ENCODE data around the gene GPN1. TPM values are rescaled to one million over a fixed set of nuclear protein-coding genes. Genes with fewer than 3 reads are reported as not detected.

Gene GPN1
- total RNA-seq, 1 experiment from 2014 or later: 48.5 TPM

DNA sequence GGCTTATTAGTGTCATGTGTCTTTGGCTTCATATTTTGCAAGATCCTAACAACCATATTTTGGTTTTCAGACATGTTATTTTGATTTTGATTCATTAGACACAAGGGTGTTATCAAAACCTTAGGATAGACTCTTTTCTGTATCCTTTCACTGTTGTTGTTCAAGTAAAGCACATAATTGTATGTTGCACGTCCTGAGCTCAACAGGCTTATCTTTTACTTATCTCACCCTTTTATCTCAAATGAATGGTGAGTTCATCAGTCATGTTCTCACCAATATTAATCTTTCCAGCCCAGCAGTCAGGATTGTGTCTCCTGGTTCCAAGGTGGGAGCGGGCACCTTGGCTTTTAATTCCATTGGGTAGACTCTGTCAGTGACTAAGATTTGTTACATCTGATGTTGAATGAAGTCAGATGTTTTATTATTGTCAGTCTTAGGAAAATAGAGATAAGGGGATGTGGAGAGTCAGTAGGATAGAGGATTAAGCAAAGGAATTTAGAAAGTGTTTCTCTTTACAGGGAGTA lies 11.9 kb downstream of the GPN1 start:
- H3K18ac ChIP-seq (ENCODE audit: insufficient read length, low read depth, low read length): no peak overlapping the region
- H3K9me3 ChIP-seq (ENCODE audit: control insufficient read depth, low read depth, low read length): no peaks in the 10 kb centered on the region
- H3K4me1 ChIP-seq (ENCODE audit: insufficient read depth, low read length): no peaks in the 10 kb centered on the region
- no peak overlapping the region for H2BK5ac ChIP-seq (ENCODE audit: insufficient read length, low read length)
- no peak overlapping the region for H3K27ac ChIP-seq (ENCODE audit: insufficient read length, low read depth, low read length)
- no peaks in the 10 kb centered on the region for H3K9me3 Mint-ChIP-seq
- H2BK20ac ChIP-seq (ENCODE audit: low read depth, low read length, poor library complexity, severe bottlenecking): no peak overlapping the region
- no peak overlapping the region for H3K4ac ChIP-seq (ENCODE audit: low read depth, low read length)
- H3K27ac Mint-ChIP-seq: no peak overlapping the region
- H3K4me1 Mint-ChIP-seq: no peaks in the 10 kb centered on the region
- no peak overlapping the region for H2AK5ac ChIP-seq (ENCODE audit: insufficient read length, low read length)
- H3K27me3 Mint-ChIP-seq (ENCODE audit: low read depth): no peaks in the 10 kb centered on the region
- H3K56ac ChIP-seq (ENCODE audit: insufficient read length, low read depth, low read length): no peak overlapping the region
- no peak overlapping the region for H2AFZ ChIP-seq (ENCODE audit: low read length)
- no peaks in the 10 kb centered on the region for H3K79me1 ChIP-seq (ENCODE audit: insufficient read depth, low read depth, low read length, poor library complexity, severe bottlenecking)
- WGBS (ENCODE audit: extremely low coverage, insufficient read length, low lambda C conversion rate): no CpG with 5 or more reads among the region's 2 CpGs
- H3K79me2 ChIP-seq (ENCODE audit: insufficient read depth, low read length): no peaks in the 10 kb centered on the region
- no peak overlapping the region for H2BK12ac ChIP-seq (ENCODE audit: insufficient read length, low read depth, low read length)
- H3K23ac ChIP-seq (ENCODE audit: insufficient read length, low read depth, low read length): no peak overlapping the region
- H3K27me3 ChIP-seq (ENCODE audit: insufficient read depth, low read length): no peaks in the 10 kb centered on the region
- TF ChIP-seq, protein P1, sequence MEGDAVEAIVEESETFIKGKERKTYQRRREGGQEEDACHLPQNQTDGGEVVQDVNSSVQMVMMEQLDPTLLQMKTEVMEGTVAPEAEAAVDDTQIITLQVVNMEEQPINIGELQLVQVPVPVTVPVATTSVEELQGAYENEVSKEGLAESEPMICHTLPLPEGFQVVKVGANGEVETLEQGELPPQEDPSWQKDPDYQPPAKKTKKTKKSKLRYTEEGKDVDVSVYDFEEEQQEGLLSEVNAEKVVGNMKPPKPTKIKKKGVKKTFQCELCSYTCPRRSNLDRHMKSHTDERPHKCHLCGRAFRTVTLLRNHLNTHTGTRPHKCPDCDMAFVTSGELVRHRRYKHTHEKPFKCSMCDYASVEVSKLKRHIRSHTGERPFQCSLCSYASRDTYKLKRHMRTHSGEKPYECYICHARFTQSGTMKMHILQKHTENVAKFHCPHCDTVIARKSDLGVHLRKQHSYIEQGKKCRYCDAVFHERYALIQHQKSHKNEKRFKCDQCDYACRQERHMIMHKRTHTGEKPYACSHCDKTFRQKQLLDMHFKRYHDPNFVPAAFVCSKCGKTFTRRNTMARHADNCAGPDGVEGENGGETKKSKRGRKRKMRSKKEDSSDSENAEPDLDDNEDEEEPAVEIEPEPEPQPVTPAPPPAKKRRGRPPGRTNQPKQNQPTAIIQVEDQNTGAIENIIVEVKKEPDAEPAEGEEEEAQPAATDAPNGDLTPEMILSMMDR (conservative IDR thresholded peaks at IDR 0.05): no peak
- H3K14ac ChIP-seq (ENCODE audit: insufficient read depth, low read length): no peak overlapping the region
- H2BK15ac ChIP-seq (ENCODE audit: low read depth, low read length): no peak overlapping the region
- H4K8ac ChIP-seq (replicated peaks; ENCODE audit: insufficient read length, low read depth, low read length): no peak overlapping the region
- no peak overlapping the region for H4K5ac ChIP-seq (ENCODE audit: insufficient read length, low read depth, low read length)
- no peak overlapping the region for H3K9ac ChIP-seq (ENCODE audit: extremely low read depth, insufficient read length, low read length)
- H2BK120ac ChIP-seq (ENCODE audit: low read depth, low read length, poor library complexity, severe bottlenecking): no peak overlapping the region
- no peak overlapping the region for H4K91ac ChIP-seq (ENCODE audit: insufficient read length, low read depth, low read length)
- DNase-seq: no peak
- H4K20me1 ChIP-seq (ENCODE audit: control insufficient read depth, insufficient read depth, insufficient read length): no peaks in the 10 kb centered on the region
- no peak overlapping the region for H3T11ph ChIP-seq (ENCODE audit: low read length)
- no peak overlapping the region for H3K4me3 Mint-ChIP-seq
- H3K23me2 ChIP-seq (ENCODE audit: insufficient read length, low read depth, low read length, poor library complexity, severe bottlenecking): no peaks in the 10 kb centered on the region
- no peak overlapping the region for H3K4me2 ChIP-seq (ENCODE audit: insufficient read depth, insufficient read length, low read length)
- peaks cover 9 to 63% (median 42%) of the 10 kb centered on the region in 3 experiments; a peak in 6 of 7 replicates for H3K36me3 Mint-ChIP-seq (ENCODE audit: insufficient read depth in 1 of 3, low read depth in 3 of 3)
